Measurements from ENCODE around the gene VSX2.

Gene VSX2

DNA sequence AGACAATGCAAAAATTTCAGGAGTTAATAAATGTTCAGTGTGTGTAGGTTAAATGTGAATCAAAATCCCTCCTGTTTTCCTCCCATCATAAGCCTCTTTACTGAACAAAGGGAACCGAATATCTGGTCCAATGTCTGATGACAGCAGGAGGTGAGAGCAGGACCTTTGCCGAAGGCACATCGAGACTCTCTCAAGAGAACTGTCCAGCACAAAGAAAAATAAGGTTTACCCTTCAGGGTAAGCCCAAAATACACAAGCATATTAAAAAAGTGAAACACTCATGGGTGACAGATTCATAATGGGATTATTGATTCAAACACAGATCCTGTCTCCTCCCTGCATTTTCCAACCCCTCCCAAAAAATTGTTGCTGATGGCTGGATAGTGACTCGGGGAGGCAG, 4.2 kb upstream of the VSX2 start:
- Histone ChIP-seq H3K27ac (ENCODE audit: low read depth, low read length) (no peak overlapping the region), H3K4me3 (ENCODE audit: low read depth in 1 of 2, low read length in 2 of 2) (no peak overlapping the region), H3K36me3 (ENCODE audit: insufficient read depth, low read length) (no peaks in the 10 kb centered on the region), H3K9ac (ENCODE audit: low read length) (no peak overlapping the region), H3K9me3 (ENCODE audit: low read length) (peaks cover 6% of the 10 kb centered on the region), H3K4me1 (ENCODE audit: insufficient read depth, low read length) (peaks cover under 1% of the 10 kb centered on the region), H3K27me3 (ENCODE audit: control insufficient read depth in 1 of 2, insufficient read depth in 2 of 2, low read length in 2 of 2) (peaks cover 22 to 31% of the 10 kb centered on the region in 2 donors)

DNA sequence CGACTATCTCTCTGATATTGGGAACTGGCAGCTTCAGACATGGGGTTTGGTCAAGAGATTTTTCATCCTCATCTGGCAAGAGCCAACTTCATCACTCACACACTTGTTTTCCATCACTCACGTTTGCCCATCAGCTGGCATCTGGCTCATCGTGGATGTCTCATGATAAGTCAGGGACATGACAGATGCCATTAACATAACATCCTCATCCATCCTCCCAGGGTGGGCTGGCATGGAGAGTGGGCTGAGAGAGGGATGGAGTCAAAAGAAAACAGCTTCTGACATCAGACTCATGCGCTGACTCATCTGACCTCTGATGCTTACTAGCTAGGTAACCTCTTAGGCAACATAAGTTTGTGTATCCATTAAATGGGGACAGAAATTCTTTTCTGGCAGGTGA, 1.8 kb upstream of the VSX2 start:
- Histone ChIP-seq H3K4me1 (ENCODE audit: insufficient read depth, low read length) (peaks cover 19% of the 10 kb centered on the region), H3K4me3 (ENCODE audit: low read depth in 1 of 2, low read length in 2 of 2) (no peak overlapping the region), H3K36me3 (ENCODE audit: insufficient read depth, low read length) (no peaks in the 10 kb centered on the region), H3K9ac (ENCODE audit: low read length) (no peak overlapping the region), H3K27ac (ENCODE audit: low read depth, low read length) (no peak overlapping the region), H3K27me3 (ENCODE audit: control insufficient read depth in 1 of 2, insufficient read depth in 2 of 2, low read length in 2 of 2) (peaks cover 45 to 56% of the 10 kb centered on the region in 2 donors), H3K9me3 (ENCODE audit: low read length) (peaks cover under 1% of the 10 kb centered on the region)

DNA sequence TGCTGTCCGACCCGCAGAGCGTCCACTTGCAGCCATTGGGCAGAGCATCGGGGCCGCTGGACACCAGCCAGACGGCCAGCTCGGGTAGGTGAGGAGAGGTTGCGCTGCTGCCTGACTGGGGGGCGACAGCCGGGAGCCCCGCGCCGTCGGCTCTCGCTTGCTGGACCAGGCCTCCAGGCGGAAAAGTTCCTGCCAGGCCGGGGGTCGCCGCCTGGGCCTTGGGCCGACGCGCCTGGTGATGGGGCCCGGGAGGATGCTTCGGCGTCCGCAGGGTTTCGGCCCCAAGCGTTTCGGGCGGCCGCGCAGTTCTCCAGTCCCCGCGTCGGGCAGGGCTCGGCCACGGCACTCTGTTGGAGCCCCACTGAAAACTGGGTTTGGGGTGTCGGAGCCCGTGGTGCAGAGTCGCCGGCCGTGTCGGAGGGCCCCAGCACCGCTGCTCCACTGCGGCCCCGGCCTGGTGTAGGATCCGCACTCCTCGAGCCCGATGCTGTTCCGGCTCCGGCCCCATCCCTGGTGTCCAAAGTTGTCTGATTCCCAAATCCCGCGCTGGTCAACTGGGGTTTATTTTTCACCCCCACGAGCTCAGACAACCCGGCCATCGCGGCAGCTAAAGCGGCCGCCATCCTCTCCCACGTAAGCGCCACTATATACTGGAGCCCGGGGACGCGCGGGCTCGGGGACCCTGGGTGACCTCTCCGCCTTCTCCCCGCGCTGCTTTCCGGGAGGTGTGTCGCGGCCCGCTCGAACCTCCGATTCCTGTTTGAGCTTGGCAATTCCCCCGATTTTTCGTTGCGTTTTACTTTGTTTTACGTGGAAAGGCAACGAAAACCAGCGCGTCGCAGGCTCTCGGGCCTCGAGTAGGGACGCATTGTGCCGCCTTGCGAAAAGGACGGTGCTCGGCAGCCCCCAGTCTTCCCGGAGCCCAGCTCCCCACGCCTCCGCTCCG, 872 bp downstream of the VSX2 start:
- H3K36me3 ChIP-seq (ENCODE audit: insufficient read depth, low read length): no peaks in the 10 kb centered on the region
- H3K9ac ChIP-seq (ENCODE audit: low read length): no peak overlapping the region
- no peak overlapping the region for H3K27ac ChIP-seq (ENCODE audit: low read depth, low read length)
- H3K4me3 ChIP-seq (ENCODE audit: low read depth in 1 of 2, low read length in 2 of 2): peak overlapping the region; percentile 29 to 38
- H3K9me3 ChIP-seq (ENCODE audit: low read length): no peaks in the 10 kb centered on the region
- peaks cover 19% of the 10 kb centered on the region for H3K4me1 ChIP-seq (ENCODE audit: insufficient read depth, low read length)
- H3K27me3 ChIP-seq (ENCODE audit: control insufficient read depth in 1 of 2, insufficient read depth in 2 of 2, low read length in 2 of 2): peaks cover 65 to 66% of the 10 kb centered on the region in 2 donors

DNA sequence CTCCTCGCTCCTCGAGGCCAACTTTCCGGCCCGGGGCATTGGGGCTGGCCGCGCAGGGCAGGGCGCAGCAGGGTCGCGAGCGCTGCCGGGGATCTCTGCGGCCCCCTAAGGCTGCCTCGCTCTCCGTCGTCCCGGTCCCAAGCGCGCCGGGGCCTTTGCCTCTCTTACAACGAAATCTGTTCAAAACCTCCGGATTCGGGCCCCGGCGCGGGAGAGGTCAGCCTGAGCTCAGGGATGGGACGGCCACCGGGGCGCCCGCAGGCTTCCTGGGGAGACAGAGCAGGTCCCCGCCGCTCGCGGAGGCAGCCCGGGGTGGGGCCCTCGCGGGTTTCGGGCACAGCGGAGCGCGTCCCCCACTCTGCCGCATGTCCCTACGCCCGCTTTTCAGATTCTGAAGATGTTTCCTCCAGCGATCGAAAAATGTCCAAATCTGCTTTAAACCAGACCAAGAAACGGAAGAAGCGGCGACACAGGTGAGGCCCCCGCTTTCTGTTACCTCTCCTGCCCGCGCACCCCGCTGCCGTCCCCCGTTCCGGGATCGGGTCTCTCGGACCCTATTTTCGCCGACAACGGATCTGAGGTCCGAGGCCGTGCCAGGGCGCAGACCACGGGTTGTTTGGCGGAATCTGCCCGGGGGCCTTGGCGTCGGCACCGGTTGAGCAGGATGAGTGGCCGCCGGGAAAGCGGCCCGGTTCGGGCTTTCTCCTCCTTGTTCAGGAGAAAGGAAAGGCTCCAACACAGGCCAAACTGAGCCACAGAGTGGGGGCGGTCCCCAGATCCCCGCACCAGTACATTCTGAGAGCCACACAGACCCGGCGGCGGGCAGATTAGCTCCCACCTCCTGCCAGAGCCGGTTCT, 1.8 kb downstream of the VSX2 start:
- Histone ChIP-seq H3K4me1 (ENCODE audit: insufficient read depth, low read length) (peaks cover 19% of the 10 kb centered on the region), H3K36me3 (ENCODE audit: insufficient read depth, low read length) (no peaks in the 10 kb centered on the region), H3K27ac (ENCODE audit: low read depth, low read length) (no peak overlapping the region), H3K9ac (ENCODE audit: low read length) (no peak overlapping the region), H3K9me3 (ENCODE audit: low read length) (no peaks in the 10 kb centered on the region), H3K4me3 (ENCODE audit: low read depth in 1 of 2, low read length in 2 of 2) (peak overlapping the region; percentile 29 to 38), H3K27me3 (ENCODE audit: control insufficient read depth in 1 of 2, insufficient read depth in 2 of 2, low read length in 2 of 2) (peaks cover 66 to 74% of the 10 kb centered on the region in 2 donors)

DNA sequence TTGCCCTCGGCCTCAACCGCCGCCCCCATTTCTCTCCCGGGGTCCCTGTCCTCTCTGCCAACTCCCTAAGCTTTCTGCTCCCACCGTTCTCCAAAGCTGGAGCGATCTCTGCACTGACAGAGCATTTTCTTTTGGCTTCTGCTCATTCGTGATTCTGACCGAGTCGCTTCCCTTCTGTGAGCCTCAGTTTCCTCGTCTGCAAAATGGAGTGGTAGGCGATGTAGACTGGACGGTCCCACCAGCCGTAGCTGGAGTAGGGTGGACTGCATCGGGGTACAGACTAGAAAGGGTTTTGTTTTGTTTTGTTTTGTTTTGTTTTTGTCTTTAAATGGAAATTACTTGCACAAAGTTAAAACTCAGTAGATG, 2.4 kb downstream of the VSX2 start:
- H3K27me3 ChIP-seq (ENCODE audit: control insufficient read depth in 1 of 2, insufficient read depth in 2 of 2, low read length in 2 of 2): peaks cover 66 to 78% of the 10 kb centered on the region in 2 donors
- no peaks in the 10 kb centered on the region for H3K9me3 ChIP-seq (ENCODE audit: low read length)
- H3K27ac ChIP-seq (ENCODE audit: low read depth, low read length): no peak overlapping the region
- no peaks in the 10 kb centered on the region for H3K36me3 ChIP-seq (ENCODE audit: insufficient read depth, low read length)
- H3K4me3 ChIP-seq (ENCODE audit: low read depth in 1 of 2, low read length in 2 of 2): peak overlapping the region in 1 of 2 donors; percentile 29
- peaks cover 19% of the 10 kb centered on the region for H3K4me1 ChIP-seq (ENCODE audit: insufficient read depth, low read length)
- no peak overlapping the region for H3K9ac ChIP-seq (ENCODE audit: low read length)

DNA sequence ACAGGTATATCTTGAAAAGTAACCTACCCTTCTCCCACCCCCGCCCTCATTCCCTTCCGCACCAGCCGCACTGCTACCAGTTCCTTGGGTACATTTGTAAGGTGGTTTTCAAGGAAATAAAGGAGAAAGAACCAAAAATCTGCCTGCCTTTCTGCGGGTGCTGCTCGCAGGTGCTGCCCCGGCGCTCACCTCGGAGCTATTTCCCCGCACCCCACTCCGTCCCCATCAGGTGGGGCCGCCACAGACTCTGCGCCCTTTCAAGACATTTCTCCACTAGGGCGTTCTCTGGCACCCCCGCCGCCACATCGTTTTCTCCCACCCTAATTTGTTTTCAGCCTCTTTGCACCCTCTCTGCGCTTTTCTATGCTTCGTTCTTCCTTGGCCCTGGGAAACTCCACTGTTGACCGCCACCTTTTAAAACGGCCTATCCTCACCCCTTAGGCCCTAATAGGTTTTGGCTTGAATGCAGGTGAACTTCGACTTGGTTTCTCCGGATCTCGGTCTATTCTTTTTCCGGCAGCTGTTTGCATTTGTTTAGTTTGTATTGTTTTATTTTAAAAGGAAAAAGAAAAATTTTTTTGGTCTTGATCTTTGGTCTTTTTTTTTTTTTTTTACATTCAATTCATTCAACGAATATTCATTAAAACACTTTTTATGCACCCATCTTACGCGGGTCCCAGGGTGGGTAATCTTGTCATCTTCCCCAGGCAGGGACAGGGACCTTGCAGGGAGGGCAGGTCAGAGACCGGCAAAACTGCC, 3.0 kb downstream of the VSX2 start:
- Histone ChIP-seq H3K27me3 (ENCODE audit: control insufficient read depth in 1 of 2, insufficient read depth in 2 of 2, low read length in 2 of 2) (peaks cover 66 to 81% of the 10 kb centered on the region in 2 donors), H3K9me3 (ENCODE audit: low read length) (no peaks in the 10 kb centered on the region)

DNA sequence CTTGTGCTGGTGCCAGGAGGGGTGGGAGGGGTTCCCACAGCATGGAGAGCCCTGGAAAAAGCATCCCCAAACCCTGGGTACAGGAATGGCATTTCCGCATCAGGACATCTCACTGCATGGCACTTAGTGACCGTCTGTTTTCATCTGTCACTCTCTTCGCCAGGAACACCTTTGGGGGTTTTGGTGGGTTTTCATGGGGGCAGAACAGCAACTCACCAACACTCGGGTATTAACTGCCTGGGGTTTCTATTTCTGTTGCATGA, 3.5 kb downstream of the VSX2 start:
- H3K9ac ChIP-seq (ENCODE audit: low read length): no peak overlapping the region
- no peak overlapping the region for H3K27ac ChIP-seq (ENCODE audit: low read depth, low read length)
- no peaks in the 10 kb centered on the region for H3K36me3 ChIP-seq (ENCODE audit: insufficient read depth, low read length)
- H3K27me3 ChIP-seq (ENCODE audit: control insufficient read depth in 1 of 2, insufficient read depth in 2 of 2, low read length in 2 of 2): peaks cover 65 to 79% of the 10 kb centered on the region in 2 donors
- H3K4me3 ChIP-seq (ENCODE audit: low read depth in 1 of 2, low read length in 2 of 2): no peak overlapping the region
- H3K9me3 ChIP-seq (ENCODE audit: low read length): no peaks in the 10 kb centered on the region
- H3K4me1 ChIP-seq (ENCODE audit: insufficient read depth, low read length): peaks cover 19% of the 10 kb centered on the region

More for the DNA sequence above, 3.0 kb downstream of the VSX2 start:
- Histone ChIP-seq H3K9ac (ENCODE audit: low read length) (no peak overlapping the region), H3K36me3 (ENCODE audit: insufficient read depth, low read length) (no peaks in the 10 kb centered on the region), H3K4me3 (ENCODE audit: low read depth in 1 of 2, low read length in 2 of 2) (no peak overlapping the region), H3K4me1 (ENCODE audit: insufficient read depth, low read length) (peaks cover 19% of the 10 kb centered on the region), H3K27ac (ENCODE audit: low read depth, low read length) (no peak overlapping the region)

DNA sequence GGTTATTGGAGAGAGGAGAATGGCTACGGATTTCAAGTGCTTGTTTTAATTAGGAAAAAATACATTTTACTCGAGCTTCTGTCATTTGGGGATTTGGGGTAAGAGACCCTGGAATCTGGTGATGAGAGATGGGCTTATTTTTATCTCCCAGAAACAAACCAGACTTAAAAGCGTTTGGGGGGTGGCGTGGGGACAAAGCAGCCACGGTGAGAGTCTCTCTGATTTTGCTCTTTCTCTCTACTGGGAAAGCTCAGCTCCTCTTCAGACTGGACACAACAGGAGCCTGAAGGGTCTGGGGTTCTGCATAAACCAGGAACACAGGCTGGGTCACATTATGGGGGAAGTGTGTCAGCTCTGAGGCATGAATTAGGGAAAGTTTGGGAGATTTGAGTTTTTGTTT, 3.8 kb downstream of the VSX2 start:
- Histone ChIP-seq H3K4me1 (ENCODE audit: insufficient read depth, low read length) (peaks cover 19% of the 10 kb centered on the region), H3K9ac (ENCODE audit: low read length) (no peak overlapping the region), H3K4me3 (ENCODE audit: low read depth in 1 of 2, low read length in 2 of 2) (no peak overlapping the region), H3K9me3 (ENCODE audit: low read length) (no peaks in the 10 kb centered on the region), H3K27me3 (ENCODE audit: control insufficient read depth in 1 of 2, insufficient read depth in 2 of 2, low read length in 2 of 2) (peaks cover 62 to 75% of the 10 kb centered on the region in 2 donors), H3K36me3 (ENCODE audit: insufficient read depth, low read length) (no peaks in the 10 kb centered on the region), H3K27ac (ENCODE audit: low read depth, low read length) (no peak overlapping the region)

DNA sequence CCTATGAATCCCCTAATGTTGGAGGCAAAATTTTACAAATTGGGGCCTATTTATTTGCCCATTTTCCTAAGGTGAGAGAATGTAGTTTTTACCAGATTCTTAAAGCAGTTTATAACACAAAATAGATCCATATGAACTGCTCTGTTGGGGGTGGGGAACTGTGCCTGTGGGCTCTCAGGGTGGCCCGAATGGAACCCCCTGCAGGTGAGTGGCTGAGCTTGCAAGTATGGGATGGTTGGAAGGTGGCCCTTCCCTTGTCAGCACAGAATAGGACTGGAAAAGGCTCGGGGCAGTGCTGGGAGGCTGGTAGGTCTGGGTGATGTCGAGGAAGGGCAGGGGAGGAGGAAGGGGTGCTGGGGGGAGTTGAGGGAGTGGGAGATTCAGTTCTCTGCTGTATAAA, 4.9 kb downstream of the VSX2 start:
- peaks cover 51 to 65% of the 10 kb centered on the region in 2 donors for H3K27me3 ChIP-seq (ENCODE audit: control insufficient read depth in 1 of 2, insufficient read depth in 2 of 2, low read length in 2 of 2)
- peaks cover 19% of the 10 kb centered on the region for H3K4me1 ChIP-seq (ENCODE audit: insufficient read depth, low read length)
- H3K27ac ChIP-seq (ENCODE audit: low read depth, low read length): no peak overlapping the region
- H3K9ac ChIP-seq (ENCODE audit: low read length): no peak overlapping the region
- H3K9me3 ChIP-seq (ENCODE audit: low read length): no peaks in the 10 kb centered on the region
- no peaks in the 10 kb centered on the region for H3K36me3 ChIP-seq (ENCODE audit: insufficient read depth, low read length)
- H3K4me3 ChIP-seq (ENCODE audit: low read depth in 1 of 2, low read length in 2 of 2): no peak overlapping the region

DNA sequence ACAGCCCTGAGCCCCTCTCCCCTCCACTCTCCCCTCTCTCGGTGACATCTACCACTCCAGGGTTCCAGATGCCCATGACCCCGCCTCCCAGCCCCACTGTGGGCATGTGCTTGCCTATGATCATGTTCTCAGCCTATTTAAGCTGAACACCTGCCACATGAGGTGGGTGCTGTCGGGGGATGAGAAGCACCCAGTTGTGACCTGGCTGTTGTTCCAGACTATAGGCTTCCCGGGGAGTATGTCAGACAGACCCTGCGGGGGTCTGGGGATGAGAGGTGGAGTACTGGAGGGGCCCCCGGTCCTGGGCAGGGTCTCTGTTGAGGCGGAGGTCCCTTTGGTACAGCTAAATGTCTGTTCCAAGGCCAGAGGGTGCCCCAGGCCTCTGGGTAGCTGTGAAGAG, 6.0 kb downstream of the VSX2 start:
- Histone ChIP-seq H3K36me3 (ENCODE audit: insufficient read depth, low read length) (no peaks in the 10 kb centered on the region), H3K9me3 (ENCODE audit: low read length) (no peaks in the 10 kb centered on the region), H3K27me3 (ENCODE audit: control insufficient read depth in 1 of 2, insufficient read depth in 2 of 2, low read length in 2 of 2) (peaks cover 43 to 53% of the 10 kb centered on the region in 2 donors), H3K9ac (ENCODE audit: low read length) (no peak overlapping the region), H3K27ac (ENCODE audit: low read depth, low read length) (no peak overlapping the region), H3K4me3 (ENCODE audit: low read depth in 1 of 2, low read length in 2 of 2) (no peak overlapping the region), H3K4me1 (ENCODE audit: insufficient read depth, low read length) (peaks cover 16% of the 10 kb centered on the region)

DNA sequence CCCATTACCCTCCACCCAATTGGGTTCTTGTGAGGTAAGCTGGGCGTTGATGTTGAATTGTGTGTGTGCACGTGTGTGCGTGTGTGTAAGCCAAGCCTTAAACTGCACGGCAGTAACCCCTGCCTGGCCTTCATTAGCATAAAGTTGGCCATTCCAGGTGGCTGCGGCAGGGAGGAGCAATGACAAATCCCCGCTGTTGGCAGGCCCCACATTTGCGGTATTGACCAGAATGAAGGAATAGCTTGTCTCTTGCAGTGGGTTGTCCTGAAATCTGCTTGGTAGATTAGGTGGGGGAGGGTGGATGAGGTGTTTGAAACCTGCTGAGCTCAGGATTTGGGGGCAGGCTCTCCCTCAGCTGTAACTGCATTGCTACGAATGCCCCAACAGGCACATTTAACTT, 7.3 kb downstream of the VSX2 start:
- Histone ChIP-seq H3K9me3 (ENCODE audit: low read length) (no peaks in the 10 kb centered on the region), H3K27me3 (ENCODE audit: control insufficient read depth in 1 of 2, insufficient read depth in 2 of 2, low read length in 2 of 2) (peaks cover 30 to 42% of the 10 kb centered on the region in 2 donors), H3K27ac (ENCODE audit: low read depth, low read length) (no peak overlapping the region), H3K9ac (ENCODE audit: low read length) (no peak overlapping the region), H3K36me3 (ENCODE audit: insufficient read depth, low read length) (no peaks in the 10 kb centered on the region), H3K4me1 (ENCODE audit: insufficient read depth, low read length) (peaks cover 7% of the 10 kb centered on the region), H3K4me3 (ENCODE audit: low read depth in 1 of 2, low read length in 2 of 2) (no peak overlapping the region)
